ENCODE results near the gene CFAP46. TPM values are rescaled to one million over a fixed set of nuclear protein-coding genes. Genes with fewer than 3 reads are reported as not detected.

CFAP46 gene
- total RNA-seq, 6 experiments from 2014 or later = 0.31 to 1.4 (median 0.32) TPM; not detected in 1

GRCh38 chr10:132882069-132882951 is 60.1 kb downstream of the CFAP46 start:
- peaks cover 9% of the 10 kb centered on the region; the same call in 1 of the 2 replicates for H3K4me1 Mint-ChIP-seq (ENCODE audit: low read depth)
- H3K27ac Mint-ChIP-seq = no peak overlapping the region
- H3K27me3 Mint-ChIP-seq (ENCODE audit: insufficient read depth) = peaks cover 34% of the 10 kb centered on the region
- TF ChIP-seq, protein P1, sequence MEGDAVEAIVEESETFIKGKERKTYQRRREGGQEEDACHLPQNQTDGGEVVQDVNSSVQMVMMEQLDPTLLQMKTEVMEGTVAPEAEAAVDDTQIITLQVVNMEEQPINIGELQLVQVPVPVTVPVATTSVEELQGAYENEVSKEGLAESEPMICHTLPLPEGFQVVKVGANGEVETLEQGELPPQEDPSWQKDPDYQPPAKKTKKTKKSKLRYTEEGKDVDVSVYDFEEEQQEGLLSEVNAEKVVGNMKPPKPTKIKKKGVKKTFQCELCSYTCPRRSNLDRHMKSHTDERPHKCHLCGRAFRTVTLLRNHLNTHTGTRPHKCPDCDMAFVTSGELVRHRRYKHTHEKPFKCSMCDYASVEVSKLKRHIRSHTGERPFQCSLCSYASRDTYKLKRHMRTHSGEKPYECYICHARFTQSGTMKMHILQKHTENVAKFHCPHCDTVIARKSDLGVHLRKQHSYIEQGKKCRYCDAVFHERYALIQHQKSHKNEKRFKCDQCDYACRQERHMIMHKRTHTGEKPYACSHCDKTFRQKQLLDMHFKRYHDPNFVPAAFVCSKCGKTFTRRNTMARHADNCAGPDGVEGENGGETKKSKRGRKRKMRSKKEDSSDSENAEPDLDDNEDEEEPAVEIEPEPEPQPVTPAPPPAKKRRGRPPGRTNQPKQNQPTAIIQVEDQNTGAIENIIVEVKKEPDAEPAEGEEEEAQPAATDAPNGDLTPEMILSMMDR (IDR thresholded peaks at IDR 0.05) = no peak
- DNase-seq = no peak
- no peak overlapping the region for H3K4me3 Mint-ChIP-seq
- no peaks in the 10 kb centered on the region for H3K36me3 Mint-ChIP-seq (ENCODE audit: low read depth)
- H3K9me3 Mint-ChIP-seq = no peaks in the 10 kb centered on the region; the same call in 1 of the 2 replicates

GRCh38 chr10:132881186-132881920 is 61.0 kb downstream of the CFAP46 start:
- no peak overlapping the region for H3K4me3 Mint-ChIP-seq
- no peak overlapping the region for H3K27ac Mint-ChIP-seq
- H3K36me3 Mint-ChIP-seq (ENCODE audit: low read depth) = no peaks in the 10 kb centered on the region
- no peak for DNase-seq
- H3K9me3 Mint-ChIP-seq = no peaks in the 10 kb centered on the region
- TF ChIP-seq, protein P1 (IDR thresholded peaks at IDR 0.05) = no peak
- peaks cover 9% of the 10 kb centered on the region; the same call in 1 of the 2 replicates for H3K4me1 Mint-ChIP-seq (ENCODE audit: low read depth)
- H3K27me3 Mint-ChIP-seq (ENCODE audit: insufficient read depth) = peaks cover 28% of the 10 kb centered on the region

GRCh38 chr10:132880128-132880981 is 62.0 kb downstream of the CFAP46 start:
- peaks cover 9% of the 10 kb centered on the region; the same call in 1 of the 2 replicates for H3K4me1 Mint-ChIP-seq (ENCODE audit: low read depth)
- peaks cover 36% of the 10 kb centered on the region for H3K27me3 Mint-ChIP-seq (ENCODE audit: insufficient read depth)
- no peak for DNase-seq
- no peaks in the 10 kb centered on the region for H3K36me3 Mint-ChIP-seq (ENCODE audit: low read depth)
- H3K4me3 Mint-ChIP-seq = no peak overlapping the region
- TF ChIP-seq, protein P1 (IDR thresholded peaks at IDR 0.05) = no peak
- H3K27ac Mint-ChIP-seq = no peak overlapping the region
- H3K9me3 Mint-ChIP-seq = no peaks in the 10 kb centered on the region

DNA sequence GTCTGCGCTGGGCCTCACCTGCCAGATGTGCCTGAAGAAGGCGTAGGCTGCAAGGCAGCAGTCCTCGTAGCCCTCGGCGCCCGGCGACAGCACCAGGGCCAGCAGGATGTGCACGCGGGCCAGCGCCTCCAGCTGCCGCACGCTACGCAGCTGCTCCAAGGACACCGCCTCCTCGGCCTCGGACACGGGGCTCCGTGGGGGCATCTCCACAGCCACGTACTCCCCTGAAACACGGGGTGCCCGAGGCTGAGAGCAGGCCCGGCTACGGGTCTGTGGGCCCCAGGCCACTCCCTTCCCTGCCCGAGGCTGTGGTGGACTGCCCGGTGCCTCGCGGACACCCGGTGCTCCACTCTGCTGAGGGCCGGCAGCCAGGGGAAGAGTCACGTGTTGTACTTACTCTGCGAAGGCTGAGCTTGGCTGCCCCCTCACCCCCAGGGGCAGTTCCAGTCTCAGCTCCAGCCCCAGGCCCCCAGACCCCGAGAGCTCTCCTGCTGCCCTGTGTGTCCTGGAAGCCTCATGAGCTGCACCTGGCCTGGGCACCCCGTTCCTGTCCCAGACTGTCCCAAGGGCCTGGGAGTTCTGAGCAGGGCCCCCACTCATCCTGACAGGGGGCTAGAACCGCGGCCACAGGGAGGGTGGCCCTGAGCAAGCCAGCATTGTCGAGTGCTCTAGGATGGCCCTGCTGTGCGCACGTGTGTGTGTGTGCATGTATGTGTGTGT is 62.8 kb downstream of the CFAP46 start:
- H3K4me3 Mint-ChIP-seq = no peak overlapping the region
- no peak for DNase-seq
- H3K27me3 Mint-ChIP-seq (ENCODE audit: insufficient read depth) = peaks cover 37% of the 10 kb centered on the region
- no peak overlapping the region for H3K27ac Mint-ChIP-seq
- TF ChIP-seq, protein P1 (IDR thresholded peaks at IDR 0.05) = no peak
- no peaks in the 10 kb centered on the region for H3K36me3 Mint-ChIP-seq (ENCODE audit: low read depth)
- no peaks in the 10 kb centered on the region for H3K9me3 Mint-ChIP-seq
- peaks cover 9% of the 10 kb centered on the region; the same call in 1 of the 2 replicates for H3K4me1 Mint-ChIP-seq (ENCODE audit: low read depth)

All from HFFc6 (cell line).